ENCODE data around the gene ROR2. TPM values are rescaled to one million over a fixed set of nuclear protein-coding genes. Genes with fewer than 3 reads are reported as not detected.

ROR2 gene
- total RNA-seq, 1 experiment from 2014 or later: 5.9 TPM

- intact Hi-C loops (cut with micrococcal nuclease; ENCODE audit: unreplicated experiment): no loop called here
- no peaks in the 10 kb centered on the region for H3K27me3 ChIP-seq (ENCODE audit: control insufficient read depth, insufficient read depth, low read length)
- in situ Hi-C loops (cut with HindIII; ENCODE audit: low pct_unique_long_range_greater_than_20kb, low sequenced_read_pairs): no loop called here
- BruUV-seq (replicated peaks): no TSS peak
- ChIA-PET CTCF (no interaction called here), POLR2A (no interaction called here)
- H3K4me1 ChIP-seq (ENCODE audit: control insufficient read depth, insufficient read depth, low read length): no peaks in the 10 kb centered on the region
- DNase-seq (ENCODE audit: low read depth, low spot score): no peak
- H3K27ac ChIP-seq (ENCODE audit: low read length): no peak overlapping the region
- H3K4me3 ChIP-seq (ENCODE audit: low read depth in 2 of 2, low read length in 2 of 2): no peak overlapping the region
- ATAC-seq: no peak
- H3K9me3 ChIP-seq (ENCODE audit: control insufficient read depth, insufficient read depth, low read depth, low read length): no peaks in the 10 kb centered on the region
- H3K36me3 ChIP-seq (ENCODE audit: control insufficient read depth, insufficient read depth, low read length): no peaks in the 10 kb centered on the region
- TF ChIP-seq SIN3A (IDR thresholded peaks at IDR 0.05; ENCODE audit: borderline replicate concordance, insufficient read depth, low read depth, low read length): no peak
- TF ChIP-seq, protein P1, sequence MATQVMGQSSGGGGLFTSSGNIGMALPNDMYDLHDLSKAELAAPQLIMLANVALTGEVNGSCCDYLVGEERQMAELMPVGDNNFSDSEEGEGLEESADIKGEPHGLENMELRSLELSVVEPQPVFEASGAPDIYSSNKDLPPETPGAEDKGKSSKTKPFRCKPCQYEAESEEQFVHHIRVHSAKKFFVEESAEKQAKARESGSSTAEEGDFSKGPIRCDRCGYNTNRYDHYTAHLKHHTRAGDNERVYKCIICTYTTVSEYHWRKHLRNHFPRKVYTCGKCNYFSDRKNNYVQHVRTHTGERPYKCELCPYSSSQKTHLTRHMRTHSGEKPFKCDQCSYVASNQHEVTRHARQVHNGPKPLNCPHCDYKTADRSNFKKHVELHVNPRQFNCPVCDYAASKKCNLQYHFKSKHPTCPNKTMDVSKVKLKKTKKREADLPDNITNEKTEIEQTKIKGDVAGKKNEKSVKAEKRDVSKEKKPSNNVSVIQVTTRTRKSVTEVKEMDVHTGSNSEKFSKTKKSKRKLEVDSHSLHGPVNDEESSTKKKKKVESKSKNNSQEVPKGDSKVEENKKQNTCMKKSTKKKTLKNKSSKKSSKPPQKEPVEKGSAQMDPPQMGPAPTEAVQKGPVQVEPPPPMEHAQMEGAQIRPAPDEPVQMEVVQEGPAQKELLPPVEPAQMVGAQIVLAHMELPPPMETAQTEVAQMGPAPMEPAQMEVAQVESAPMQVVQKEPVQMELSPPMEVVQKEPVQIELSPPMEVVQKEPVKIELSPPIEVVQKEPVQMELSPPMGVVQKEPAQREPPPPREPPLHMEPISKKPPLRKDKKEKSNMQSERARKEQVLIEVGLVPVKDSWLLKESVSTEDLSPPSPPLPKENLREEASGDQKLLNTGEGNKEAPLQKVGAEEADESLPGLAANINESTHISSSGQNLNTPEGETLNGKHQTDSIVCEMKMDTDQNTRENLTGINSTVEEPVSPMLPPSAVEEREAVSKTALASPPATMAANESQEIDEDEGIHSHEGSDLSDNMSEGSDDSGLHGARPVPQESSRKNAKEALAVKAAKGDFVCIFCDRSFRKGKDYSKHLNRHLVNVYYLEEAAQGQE (IDR thresholded peaks at IDR 0.05; ENCODE audit: insufficient read depth in 1 of 2, low read depth in 2 of 2, low read length in 1 of 2): no peak
- no peak for TF ChIP-seq POLR2AphosphoS5 (IDR thresholded peaks at IDR 0.05; ENCODE audit: low read depth, low read length)
- no peak for TF ChIP-seq TCF7L2 (IDR thresholded peaks at IDR 0.05; ENCODE audit: low read depth, low read length)
- TF ChIP-seq, protein P2, sequence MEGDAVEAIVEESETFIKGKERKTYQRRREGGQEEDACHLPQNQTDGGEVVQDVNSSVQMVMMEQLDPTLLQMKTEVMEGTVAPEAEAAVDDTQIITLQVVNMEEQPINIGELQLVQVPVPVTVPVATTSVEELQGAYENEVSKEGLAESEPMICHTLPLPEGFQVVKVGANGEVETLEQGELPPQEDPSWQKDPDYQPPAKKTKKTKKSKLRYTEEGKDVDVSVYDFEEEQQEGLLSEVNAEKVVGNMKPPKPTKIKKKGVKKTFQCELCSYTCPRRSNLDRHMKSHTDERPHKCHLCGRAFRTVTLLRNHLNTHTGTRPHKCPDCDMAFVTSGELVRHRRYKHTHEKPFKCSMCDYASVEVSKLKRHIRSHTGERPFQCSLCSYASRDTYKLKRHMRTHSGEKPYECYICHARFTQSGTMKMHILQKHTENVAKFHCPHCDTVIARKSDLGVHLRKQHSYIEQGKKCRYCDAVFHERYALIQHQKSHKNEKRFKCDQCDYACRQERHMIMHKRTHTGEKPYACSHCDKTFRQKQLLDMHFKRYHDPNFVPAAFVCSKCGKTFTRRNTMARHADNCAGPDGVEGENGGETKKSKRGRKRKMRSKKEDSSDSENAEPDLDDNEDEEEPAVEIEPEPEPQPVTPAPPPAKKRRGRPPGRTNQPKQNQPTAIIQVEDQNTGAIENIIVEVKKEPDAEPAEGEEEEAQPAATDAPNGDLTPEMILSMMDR (IDR thresholded peaks at IDR 0.05): no peak
These were observed 346.1 kb downstream of the ROR2 start for GRCh38 chr9:91603932-91604331.

GRCh38 chr9:91599564-91599963, 350.5 kb downstream of the ROR2 start:
- intact Hi-C loops (cut with micrococcal nuclease; ENCODE audit: unreplicated experiment) (no loop called here), in situ Hi-C loops (cut with HindIII; ENCODE audit: low pct_unique_long_range_greater_than_20kb, low sequenced_read_pairs) (no loop called here)
- TF ChIP-seq SIN3A (IDR thresholded peaks at IDR 0.05; ENCODE audit: borderline replicate concordance, insufficient read depth, low read depth, low read length) (no peak), TCF7L2 (IDR thresholded peaks at IDR 0.05; ENCODE audit: low read depth, low read length) (no peak), POLR2AphosphoS5 (IDR thresholded peaks at IDR 0.05; ENCODE audit: low read depth, low read length) (no peak)
- TF ChIP-seq, protein P1 (IDR thresholded peaks at IDR 0.05; ENCODE audit: insufficient read depth in 1 of 2, low read depth in 2 of 2, low read length in 1 of 2): no peak
- TF ChIP-seq, protein P2 (IDR thresholded peaks at IDR 0.05): no peak
- ChIA-PET CTCF (no interaction called here), POLR2A (interaction anchor here (0.6 kb wide), 1 partner anchor 176 kb away, joined by 13 read pairs; the partner anchor contains the start of gene NFIL3)
- no peaks in the 10 kb centered on the region for H3K27me3 ChIP-seq (ENCODE audit: control insufficient read depth, insufficient read depth, low read length)
- no peaks in the 10 kb centered on the region for H3K9me3 ChIP-seq (ENCODE audit: control insufficient read depth, insufficient read depth, low read depth, low read length)
- no peak overlapping the region for H3K27ac ChIP-seq (ENCODE audit: low read length)
- no peak for ATAC-seq
- BruUV-seq (replicated peaks): no TSS peak
- H3K36me3 ChIP-seq (ENCODE audit: control insufficient read depth, insufficient read depth, low read length): no peaks in the 10 kb centered on the region
- H3K4me1 ChIP-seq (ENCODE audit: control insufficient read depth, insufficient read depth, low read length): no peaks in the 10 kb centered on the region
- DNase-seq (ENCODE audit: low read depth, low spot score): no peak
- no peak overlapping the region for H3K4me3 ChIP-seq (ENCODE audit: low read depth in 2 of 2, low read length in 2 of 2)

Data from Panc1 (cell line).